Endothelial cell of umbilical vein (primary cell): ENCODE results near the gene CTF1. TPM values are rescaled to one million over a fixed set of nuclear protein-coding genes. Genes with fewer than 3 reads are reported as not detected.
"Not testable (repeated sequence)": the region's sequence is repeated elsewhere in the genome, so short reads cannot be mapped to it uniquely, and the experiment has no call there.

Experiments used
- BruUV-seq: library from RNA; stranded (reverse); fragments of 400-500 nt; replicated peaks from 2 replicates; lab custom pipeline; 2021; lab: Mats Ljungman, UMichigan
- CTCF ChIA-PET: fragments of 300-600, 350-600 bp; sonication (Branson Sonifier 250); formaldehyde crosslinking; loops from one replicate; lab custom pipeline; 2021; ENCODE audit warnings: antibody characterized with exemption, inconsistent platforms; lab: Charles Lee
- POLR2A ChIA-PET: fragments of 300-600, 350-600 bp; sonication (Branson Sonifier 250); formaldehyde crosslinking; loops from one replicate; lab custom pipeline; 2021; ENCODE audit warnings: antibody characterized with exemption, inconsistent platforms; lab: Charles Lee
- DNase-seq: peaks from one replicate; pipeline ENCODE4 v3.0.0-alpha.2; 2011; ENCODE audit warnings: low read depth, low spot score
- FAIRE-seq: peaks from 2 replicates; lab custom pipeline; 2011; peaks lifted over from hg19 to GRCh38; lab: Jason Lieb, UNC
- H2AFZ ChIP-seq: 2 replicates; pipeline ENCODE4 v1.6.0; 2012; ENCODE audit warnings: low read depth, low read length, control low read depth, inconsistent platforms
- H3K27ac ChIP-seq: 2 replicates; pipeline ENCODE4 v1.5.1; 2011; ENCODE audit warnings: low read depth, mild to moderate bottlenecking, control low read depth, low read length, moderate library complexity; ENCODE audit not compliant: insufficient read depth
- H3K27me3 ChIP-seq, 2 experiments: 2 replicates each; pipeline versions ENCODE4 v1.6.0 to v1.6.1; 2011; ENCODE audit warnings: low read length in 2 of 2, mixed read lengths in 1 of 2; ENCODE audit not compliant: control insufficient read depth in 2 of 2, insufficient read depth in 2 of 2
- H3K36me3 ChIP-seq, 2 experiments: 2 replicates in 1 of 2; 3 replicates in 1 of 2; pipeline ENCODE4 v1.5.1; 2011; ENCODE audit warnings: low read length in 2 of 2, mild to moderate bottlenecking in 1 of 2, moderate library complexity in 1 of 2; ENCODE audit not compliant: control insufficient read depth in 2 of 2, insufficient read depth in 2 of 2; ENCODE audit errors: extremely low read depth in 1 of 2
- H3K4me1 ChIP-seq: 3 replicates; pipeline ENCODE4 v1.5.1; 2011; ENCODE audit warnings: mild to moderate bottlenecking, low read length; ENCODE audit not compliant: control insufficient read depth, insufficient read depth; ENCODE audit errors: extremely low read depth
- H3K4me2 ChIP-seq: 2 replicates; pipeline ENCODE4 v1.6.1; 2011; ENCODE audit warnings: low read length, control low read depth, mixed read lengths; ENCODE audit not compliant: insufficient read depth
- H3K4me3 ChIP-seq, 3 experiments: fragments of 200-600 bp in 1 of 3; sonication (generic), shearing (Covaris generic) in 1 of 3; replicated peaks in 1 of 3; 2 replicates each; pipeline ENCODE4 v1.5.1; 2011 to 2016; ENCODE audit warnings: control low read depth in 3 of 3, low read length in 3 of 3, mild to moderate bottlenecking in 2 of 3, inconsistent platforms in 1 of 3, low read depth in 1 of 3, moderate library complexity in 1 of 3; ENCODE audit not compliant: insufficient read depth in 1 of 3
- H3K79me2 ChIP-seq: 2 replicates; pipeline ENCODE4 v1.6.0; 2012; ENCODE audit warnings: low read length, inconsistent platforms; ENCODE audit not compliant: control insufficient read depth, insufficient read depth
- H3K9ac ChIP-seq: replicated peaks from 2 replicates; pipeline ENCODE3; 2011; ENCODE audit warnings: low read length, control low read depth; ENCODE audit not compliant: insufficient read depth; ENCODE audit errors: extremely low read depth
- H3K9me1 ChIP-seq: replicated peaks from 3 replicates; pipeline ENCODE4 v1.6.0; 2011; ENCODE audit warnings: mild to moderate bottlenecking, low read length; ENCODE audit not compliant: control insufficient read depth, insufficient read depth; ENCODE audit errors: extremely low read depth
- H3K9me3 ChIP-seq: replicated peaks from 2 replicates; pipeline ENCODE4 v1.5.1; 2012; ENCODE audit warnings: low read length, inconsistent platforms; ENCODE audit not compliant: control insufficient read depth, insufficient read depth
- H4K20me1 ChIP-seq: replicated peaks from 2 replicates; pipeline ENCODE3; 2011; ENCODE audit warnings: mild to moderate bottlenecking, low read length; ENCODE audit not compliant: control insufficient read depth, insufficient read depth; ENCODE audit errors: extremely low read depth
- EZH2 ChIP-seq: IDR thresholded peaks from 2 replicates; pipeline ENCODE4 v1.6.1; 2012; ENCODE audit warnings: borderline replicate concordance, low read depth, mild to moderate bottlenecking, moderate library complexity, low read length, inconsistent platforms; ENCODE audit not compliant: severe bottlenecking
- FOS ChIP-seq: IDR thresholded peaks from 2 replicates; pipeline ENCODE4 v1.6.1; 2011; ENCODE audit warnings: mild to moderate bottlenecking, low read length, moderate library complexity, borderline replicate concordance; ENCODE audit not compliant: insufficient read depth
- GATA2 ChIP-seq: IDR thresholded peaks from 2 replicates; pipeline ENCODE4 v1.7.0; 2011; ENCODE audit warnings: low read depth, mild to moderate bottlenecking, moderate library complexity, mixed read lengths, low read length; ENCODE audit not compliant: insufficient read length, insufficient read depth
- JUN ChIP-seq: IDR thresholded peaks from 2 replicates; pipeline ENCODE4 v1.6.1; 2011; ENCODE audit warnings: borderline replicate concordance, low read depth; ENCODE audit not compliant: insufficient read length, insufficient read depth
- MYC ChIP-seq: IDR thresholded peaks from one replicate; pipeline ENCODE4 v1.6.1; 2011; ENCODE audit warnings: mild to moderate bottlenecking, low read depth, low read length
- POLR2A ChIP-seq: IDR thresholded peaks from 2 replicates; pipeline ENCODE4 v1.6.1; 2012; ENCODE audit warnings: low read depth, mild to moderate bottlenecking, control low read depth, low read length
- POLR2AphosphoS5 ChIP-seq: IDR thresholded peaks from 2 replicates; pipeline ENCODE4 v1.6.1; 2012; ENCODE audit warnings: low read depth, mild to moderate bottlenecking, control low read depth, low read length, moderate library complexity; ENCODE audit not compliant: insufficient read depth
- dilution Hi-C: fragments of 300-500 bp; cut with MboI; formaldehyde crosslinking; loops from one replicate; pipeline ENCODE4 v1.15.0; 2019; ENCODE audit warnings: low sequenced_read_pairs; ENCODE audit not compliant: extremely low pct_ligation_motif_present
- intact Hi-C: fragments of 100-400 bp; cut with micrococcal nuclease; formaldehyde crosslinking; loops from one replicate; pipeline ENCODE4 v1.10.0; 2022
- polyA plus RNA-seq, 4 experiments: library from polyadenylated mRNA; depleted of rRNA in 3 of 4; stranded (reverse) in 3 of 4; unstranded in 1 of 4; fragments of >200 nt; gene quantifications; 2 replicates each; pipeline versions ENCODE4 v1.2.1 to v1.2.3, GENCODE V29; 2011 to 2012; ENCODE audit warnings: missing spikeins in 1 of 4
- total RNA-seq: library from RNA; stranded (reverse); gene quantifications from 2 replicates; pipeline ENCODE4 v1.2.3, GENCODE V29; 2021
- TF ChIP-seq, protein P1 (sequence below): IDR thresholded peaks from 2 replicates; pipeline ENCODE4 v1.6.1; 2011; ENCODE audit not compliant: insufficient read depth, insufficient read length
- TF ChIP-seq, protein P2 (sequence below), 2 donors: IDR thresholded peaks; 1 replicate in 1 of 2; 2 replicates in 1 of 2; pipeline ENCODE4 v1.5.1; 2011; ENCODE audit warnings: low read length in 2 of 2, mild to moderate bottlenecking in 2 of 2, moderate library complexity in 2 of 2, control low read depth in 1 of 2, inconsistent platforms in 1 of 2, low read depth in 1 of 2; ENCODE audit not compliant: insufficient read depth in 1 of 2; ENCODE audit errors: extremely low read depth in 1 of 2

CTF1 gene
- total and polyA plus RNA-seq, 2 donors (not counting 3 experiments of a cell fraction or from before 2014, with no cell fraction given) = 1.5 to 4.7 TPM

DNA sequence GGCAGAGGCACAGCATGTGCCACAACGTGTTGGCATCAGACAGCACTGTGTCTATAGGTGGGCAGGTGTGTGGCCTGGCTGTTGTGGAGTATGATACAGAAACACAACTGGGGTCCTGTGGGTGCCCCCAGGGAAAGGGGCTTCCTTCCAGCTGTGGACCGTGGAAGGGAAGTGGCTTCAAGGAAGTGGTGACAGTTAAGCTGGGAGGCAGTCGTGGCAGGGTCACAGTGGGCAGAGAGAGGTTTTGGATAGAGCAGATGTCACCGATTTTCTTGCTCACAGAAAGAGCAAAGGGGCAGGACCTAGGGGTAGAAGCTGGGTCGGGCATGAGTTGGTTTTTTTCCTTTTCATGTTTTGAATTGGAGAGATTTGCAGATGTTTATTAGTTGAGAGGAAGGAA lies 41.3 kb downstream of the CTF1 start:
- POLR2A ChIA-PET = interaction anchor here (0.6 kb wide), 1 partner anchor 38 kb away, joined by 5 read pairs; no protein-coding TSS in a partner anchor

DNA sequence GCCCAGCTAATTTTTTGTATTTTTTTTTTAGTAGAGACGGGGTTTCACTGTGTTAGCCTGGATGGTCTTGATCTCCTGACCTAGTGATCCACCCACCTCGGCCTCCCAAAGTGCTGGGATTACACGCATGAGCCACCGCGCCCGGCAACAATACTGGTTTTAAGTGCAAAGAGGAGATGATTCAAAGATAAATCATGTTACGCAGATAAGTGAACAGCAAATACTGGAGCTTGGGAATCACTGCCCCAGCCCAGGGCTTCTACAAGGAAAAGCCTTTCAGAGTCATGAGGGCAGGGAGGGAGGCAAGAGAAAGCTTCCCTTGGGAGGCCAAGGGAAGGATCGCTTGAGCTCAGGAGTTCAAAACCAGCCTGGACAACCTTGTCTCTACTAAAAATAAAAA lies 43.2 kb downstream of the CTF1 start:
- H4K20me1 ChIP-seq, H3K4me1 ChIP-seq, H3K9me1 ChIP-seq, H3K9me3 ChIP-seq, POLR2A ChIA-PET, DNase-seq, intact Hi-C loops, H3K4me2 ChIP-seq, H3K9ac ChIP-seq, H3K79me2 ChIP-seq, H3K27me3 ChIP-seq, H2AFZ ChIP-seq, H3K27ac ChIP-seq, H3K4me3 ChIP-seq, dilution Hi-C loops, BruUV-seq, FAIRE-seq: not testable (repeated sequence)
- CTCF ChIA-PET = interaction anchor here (1.5 to 6.7 kb wide), 2 partner anchors 11 to 95 kb away, joined by 3 to 60 read pairs; no protein-coding TSS in a partner anchor
- H3K36me3 ChIP-seq = peaks cover 7 to 31% of the 10 kb centered on the region in 2 experiments

More for the DNA sequence above, 41.3 kb downstream of the CTF1 start:
- H3K9me3 ChIP-seq = no peaks in the 10 kb centered on the region
- H3K9me1 ChIP-seq = no peaks in the 10 kb centered on the region
- H3K9ac ChIP-seq = no peak overlapping the region
- intact Hi-C loops (no loop called here), dilution Hi-C loops (no loop called here)
- H2AFZ ChIP-seq = no peak overlapping the region
- no peaks in the 10 kb centered on the region for H4K20me1 ChIP-seq
- no TSS peak for BruUV-seq
- DNase-seq = no peak
- no peaks in the 10 kb centered on the region for H3K27me3 ChIP-seq
- H3K27ac ChIP-seq = no peak overlapping the region
- peaks cover 4 to 22% of the 10 kb centered on the region in 2 experiments for H3K36me3 ChIP-seq
- H3K4me3 ChIP-seq = no peak overlapping the region
- H3K4me1 ChIP-seq = peaks cover 2% of the 10 kb centered on the region
- no peak overlapping the region for H3K4me2 ChIP-seq
- FAIRE-seq = no peak
- TF ChIP-seq GATA2 = no peak
- TF ChIP-seq FOS = no peak
- no peak for TF ChIP-seq POLR2AphosphoS5
- TF ChIP-seq JUN = no peak
- TF ChIP-seq MYC = no peak
- TF ChIP-seq, protein P1, sequence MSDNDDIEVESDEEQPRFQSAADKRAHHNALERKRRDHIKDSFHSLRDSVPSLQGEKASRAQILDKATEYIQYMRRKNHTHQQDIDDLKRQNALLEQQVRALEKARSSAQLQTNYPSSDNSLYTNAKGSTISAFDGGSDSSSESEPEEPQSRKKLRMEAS = no peak
- no peak for TF ChIP-seq EZH2
- TF ChIP-seq POLR2A = no peak
- TF ChIP-seq, protein P2, sequence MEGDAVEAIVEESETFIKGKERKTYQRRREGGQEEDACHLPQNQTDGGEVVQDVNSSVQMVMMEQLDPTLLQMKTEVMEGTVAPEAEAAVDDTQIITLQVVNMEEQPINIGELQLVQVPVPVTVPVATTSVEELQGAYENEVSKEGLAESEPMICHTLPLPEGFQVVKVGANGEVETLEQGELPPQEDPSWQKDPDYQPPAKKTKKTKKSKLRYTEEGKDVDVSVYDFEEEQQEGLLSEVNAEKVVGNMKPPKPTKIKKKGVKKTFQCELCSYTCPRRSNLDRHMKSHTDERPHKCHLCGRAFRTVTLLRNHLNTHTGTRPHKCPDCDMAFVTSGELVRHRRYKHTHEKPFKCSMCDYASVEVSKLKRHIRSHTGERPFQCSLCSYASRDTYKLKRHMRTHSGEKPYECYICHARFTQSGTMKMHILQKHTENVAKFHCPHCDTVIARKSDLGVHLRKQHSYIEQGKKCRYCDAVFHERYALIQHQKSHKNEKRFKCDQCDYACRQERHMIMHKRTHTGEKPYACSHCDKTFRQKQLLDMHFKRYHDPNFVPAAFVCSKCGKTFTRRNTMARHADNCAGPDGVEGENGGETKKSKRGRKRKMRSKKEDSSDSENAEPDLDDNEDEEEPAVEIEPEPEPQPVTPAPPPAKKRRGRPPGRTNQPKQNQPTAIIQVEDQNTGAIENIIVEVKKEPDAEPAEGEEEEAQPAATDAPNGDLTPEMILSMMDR (IDR thresholded peaks at IDR 0.05; ENCODE audit: extremely low read depth in 1 of 2, insufficient read depth in 1 of 2, low read depth in 1 of 2, low read length in 2 of 2) = no peak
- H3K79me2 ChIP-seq = no peaks in the 10 kb centered on the region
- CTCF ChIA-PET = interaction anchor here (6.7 kb wide), 1 partner anchor 93 kb away, joined by 60 read pairs; no protein-coding TSS in a partner anchor
